Measurements from ENCODE around the gene ATP5F1D.

The ATP5F1D gene

DNA sequence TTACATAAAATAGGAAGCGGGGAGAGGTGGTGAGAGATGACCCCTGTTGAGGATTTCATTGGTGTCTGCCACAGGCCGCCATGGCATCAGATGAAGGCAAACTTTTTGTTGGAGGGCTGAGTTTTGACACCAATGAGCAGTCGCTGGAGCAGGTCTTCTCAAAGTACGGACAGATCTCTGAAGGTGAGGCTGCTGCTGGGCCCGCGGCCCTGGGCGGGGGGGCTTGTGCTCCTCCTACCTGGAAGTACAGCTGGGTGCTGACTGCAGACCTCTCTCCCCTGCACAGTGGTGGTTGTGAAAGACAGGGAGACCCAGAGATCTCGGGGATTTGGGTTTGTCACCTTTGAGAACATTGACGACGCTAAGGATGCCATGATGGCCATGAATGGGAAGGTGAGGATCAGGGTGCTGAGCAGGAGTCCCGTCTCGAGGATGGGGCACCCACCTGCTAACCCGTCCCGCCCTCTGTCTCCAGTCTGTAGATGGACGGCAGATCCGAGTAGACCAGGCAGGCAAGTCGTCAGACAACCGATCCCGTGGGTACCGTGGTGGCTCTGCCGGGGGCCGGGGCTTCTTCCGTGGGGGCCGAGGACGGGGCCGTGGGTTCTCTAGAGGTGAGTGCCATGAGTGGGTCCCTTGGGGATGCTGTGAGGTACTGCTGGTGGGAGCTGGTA lies 29.4 kb downstream of the ATP5F1D start:
- H3K9me3 ChIP-seq (ENCODE audit: control insufficient read depth, low read length), result no peaks in the 10 kb centered on the region
- peaks cover 34% of the 10 kb centered on the region for H3K79me2 ChIP-seq
- peaks cover 46% of the 10 kb centered on the region for H3K4me1 ChIP-seq
- H3K36me3 ChIP-seq (ENCODE audit: control insufficient read depth, insufficient read depth, low read length), result no peaks in the 10 kb centered on the region
- TF ChIP-seq CTCF (IDR thresholded peaks at IDR 0.05), result no peak
- no peaks in the 10 kb centered on the region for H3K27me3 ChIP-seq (ENCODE audit: control insufficient read depth, insufficient read depth, low read length)
- H3K27ac ChIP-seq, result peak overlapping the region; percentile 90
- H3K9ac ChIP-seq, result no peak overlapping the region
- no peak overlapping the region for H2AFZ ChIP-seq
- H3K4me3 ChIP-seq (ENCODE audit: low read depth, low read length), result peak overlapping the region; percentile 96
- H3K4me2 ChIP-seq (ENCODE audit: low read length), result peak overlapping the region; percentile 99

DNA sequence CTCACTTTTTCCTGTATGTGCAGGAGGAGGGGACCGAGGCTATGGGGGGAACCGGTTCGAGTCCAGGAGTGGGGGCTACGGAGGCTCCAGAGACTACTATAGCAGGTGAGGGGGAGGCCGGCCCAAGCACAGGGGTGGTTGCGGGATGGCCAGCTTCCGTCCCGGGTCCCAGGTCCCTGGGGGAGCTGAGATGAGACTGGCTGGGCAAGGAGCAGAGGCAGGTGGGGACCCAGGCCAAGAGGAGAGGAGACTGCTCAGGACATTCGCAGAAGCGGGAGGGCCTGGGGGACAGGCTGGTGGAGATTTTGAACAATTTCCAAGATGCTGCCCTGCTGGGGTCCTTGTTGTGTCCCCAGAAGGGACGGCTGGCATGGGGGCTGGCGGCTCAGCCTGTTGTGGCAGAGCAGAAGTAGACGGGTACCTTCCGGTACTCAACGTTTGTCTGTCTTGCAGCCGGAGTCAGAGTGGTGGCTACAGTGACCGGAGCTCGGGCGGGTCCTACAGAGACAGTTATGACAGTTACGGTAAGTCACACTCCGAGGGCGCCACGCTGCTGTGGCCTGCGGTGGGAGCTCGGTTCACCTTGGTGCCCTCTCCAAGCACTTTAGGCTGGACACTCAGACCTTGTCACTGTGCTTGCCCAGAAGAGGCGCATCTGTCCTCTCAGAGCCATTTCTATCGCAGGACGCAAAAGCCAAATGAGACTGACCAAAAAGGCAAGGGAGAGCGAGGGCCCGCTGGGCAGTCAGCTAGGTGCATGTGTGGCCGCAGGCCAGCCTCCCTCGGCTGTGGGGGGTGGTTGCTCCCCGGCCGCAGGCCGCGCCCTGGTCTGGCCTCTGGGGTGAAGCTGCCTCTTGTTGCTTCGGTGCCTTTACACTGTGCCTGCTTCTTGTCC lies 30.2 kb downstream of the ATP5F1D start:
- Histone ChIP-seq H3K4me3 (ENCODE audit: low read depth, low read length) (no peak overlapping the region), H3K36me3 (ENCODE audit: control insufficient read depth, insufficient read depth, low read length) (no peaks in the 10 kb centered on the region), H3K4me1 (peaks cover 46% of the 10 kb centered on the region), H3K9me3 (ENCODE audit: control insufficient read depth, low read length) (no peaks in the 10 kb centered on the region), H3K27me3 (ENCODE audit: control insufficient read depth, insufficient read depth, low read length) (no peaks in the 10 kb centered on the region), H2AFZ (no peak overlapping the region), H3K27ac (peak overlapping the region; percentile 90), H3K9ac (no peak overlapping the region), H3K4me2 (ENCODE audit: low read length) (peak overlapping the region; percentile 99), H3K79me2 (peaks cover 34% of the 10 kb centered on the region)
- TF ChIP-seq CTCF (IDR thresholded peaks at IDR 0.05), result no peak

DNA sequence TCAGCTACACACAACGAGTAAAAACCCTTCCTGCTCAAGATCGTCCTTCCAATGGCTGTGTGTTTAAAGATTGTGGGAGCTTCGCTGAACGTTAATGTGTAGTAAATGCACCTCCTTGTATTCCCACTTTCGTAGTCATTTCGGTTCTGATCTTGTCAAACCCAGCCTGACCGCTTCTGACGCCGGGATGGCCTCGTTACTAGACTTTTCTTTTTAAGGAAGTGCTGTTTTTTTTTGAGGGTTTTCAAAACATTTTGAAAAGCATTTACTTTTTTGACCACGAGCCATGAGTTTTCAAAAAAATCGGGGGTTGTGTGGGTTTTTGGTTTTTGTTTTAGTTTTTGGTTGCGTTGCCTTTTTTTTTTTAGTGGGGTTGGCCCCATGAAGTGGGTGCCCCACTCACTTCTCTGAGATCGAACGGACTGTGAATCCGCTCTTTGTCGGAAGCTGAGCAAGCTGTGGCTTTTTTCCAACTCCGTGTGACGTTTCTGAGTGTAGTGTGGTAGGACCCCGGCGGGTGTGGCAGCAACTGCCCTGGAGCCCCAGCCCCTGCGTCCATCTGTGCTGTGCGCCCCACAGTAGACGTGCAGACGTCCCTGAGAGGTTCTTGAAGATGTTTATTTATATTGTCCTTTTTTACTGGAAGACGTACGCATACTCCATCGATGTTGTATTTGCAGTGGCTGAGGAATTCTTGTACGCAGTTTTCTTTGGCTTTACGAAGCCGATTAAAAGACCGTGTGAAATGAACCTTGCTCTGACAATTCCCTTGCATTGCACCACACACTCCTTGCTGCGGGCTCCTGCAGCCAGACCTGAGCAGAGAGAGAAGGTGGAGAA lies 31.1 kb downstream of the ATP5F1D start:
- H3K4me2 ChIP-seq (ENCODE audit: low read length), result no peak overlapping the region
- H3K27ac ChIP-seq, result no peak overlapping the region
- H3K9me3 ChIP-seq (ENCODE audit: control insufficient read depth, low read length), result no peaks in the 10 kb centered on the region
- peaks cover 34% of the 10 kb centered on the region for H3K79me2 ChIP-seq
- peaks cover 39% of the 10 kb centered on the region for H3K4me1 ChIP-seq
- no peaks in the 10 kb centered on the region for H3K36me3 ChIP-seq (ENCODE audit: control insufficient read depth, insufficient read depth, low read length)
- H2AFZ ChIP-seq, result no peak overlapping the region
- no peak overlapping the region for H3K4me3 ChIP-seq (ENCODE audit: low read depth, low read length)
- H3K9ac ChIP-seq, result no peak overlapping the region
- no peak for TF ChIP-seq CTCF (IDR thresholded peaks at IDR 0.05)
- no peaks in the 10 kb centered on the region for H3K27me3 ChIP-seq (ENCODE audit: control insufficient read depth, insufficient read depth, low read length)

DNA sequence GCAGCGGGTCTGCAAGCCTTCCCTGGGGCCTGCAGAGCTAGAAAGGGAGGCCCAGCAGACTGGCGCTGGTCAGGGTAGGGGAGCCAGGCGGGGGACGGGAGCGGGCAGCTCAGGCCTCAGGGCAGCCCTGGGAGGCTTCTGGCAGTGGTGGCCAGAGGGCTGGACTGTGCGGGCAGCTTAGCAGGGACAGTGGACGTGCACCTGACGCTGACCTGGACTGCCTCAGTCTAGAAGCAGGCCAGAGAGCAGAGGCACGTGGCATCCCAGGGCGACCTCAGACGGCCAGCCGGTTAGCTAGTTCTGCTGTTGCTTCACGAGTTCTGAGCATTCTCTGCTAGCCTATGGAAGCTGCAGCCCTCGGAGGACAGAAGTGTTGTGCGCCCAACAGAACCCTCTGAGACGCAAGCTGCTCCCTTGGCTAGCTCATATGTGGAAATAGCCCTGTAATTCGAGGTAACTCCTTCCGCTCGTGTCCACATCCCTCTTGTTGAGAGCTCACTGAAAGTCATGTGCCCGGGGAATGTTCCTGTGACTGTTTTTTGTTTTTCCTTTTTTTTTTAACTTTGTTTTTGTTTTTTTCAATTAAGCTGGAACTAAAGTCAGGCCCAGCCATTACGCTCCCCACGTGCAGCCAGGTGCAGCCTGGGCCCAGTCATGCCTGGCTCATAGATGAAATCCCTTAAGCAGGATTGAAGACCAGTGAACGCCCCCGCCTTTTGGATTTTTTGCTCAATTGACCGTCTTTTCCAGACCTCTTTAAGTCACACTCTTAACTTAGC lies 31.9 kb downstream of the ATP5F1D start:
- Histone ChIP-seq H2AFZ (no peak overlapping the region), H3K4me2 (ENCODE audit: low read length) (no peak overlapping the region), H3K27me3 (ENCODE audit: control insufficient read depth, insufficient read depth, low read length) (no peaks in the 10 kb centered on the region), H3K27ac (no peak overlapping the region), H3K4me1 (peaks cover 31% of the 10 kb centered on the region), H3K9me3 (ENCODE audit: control insufficient read depth, low read length) (no peaks in the 10 kb centered on the region), H3K36me3 (ENCODE audit: control insufficient read depth, insufficient read depth, low read length) (no peaks in the 10 kb centered on the region), H3K79me2 (peaks cover 34% of the 10 kb centered on the region), H3K4me3 (ENCODE audit: low read depth, low read length) (no peak overlapping the region), H3K9ac (no peak overlapping the region)
- no peak for TF ChIP-seq CTCF (IDR thresholded peaks at IDR 0.05)
